Retina (tissue), 1 donor: ENCODE data around the gene FBXL4.
"Not testable (repeated sequence)": the region's sequence is repeated elsewhere in the genome, so short reads cannot be mapped to it uniquely, and the experiment has no call there.

Experiments used
- DNase-seq: peaks from one replicate; pipeline ENCODE4 v3.0.0-alpha.2; 2016

FBXL4 gene

DNA sequence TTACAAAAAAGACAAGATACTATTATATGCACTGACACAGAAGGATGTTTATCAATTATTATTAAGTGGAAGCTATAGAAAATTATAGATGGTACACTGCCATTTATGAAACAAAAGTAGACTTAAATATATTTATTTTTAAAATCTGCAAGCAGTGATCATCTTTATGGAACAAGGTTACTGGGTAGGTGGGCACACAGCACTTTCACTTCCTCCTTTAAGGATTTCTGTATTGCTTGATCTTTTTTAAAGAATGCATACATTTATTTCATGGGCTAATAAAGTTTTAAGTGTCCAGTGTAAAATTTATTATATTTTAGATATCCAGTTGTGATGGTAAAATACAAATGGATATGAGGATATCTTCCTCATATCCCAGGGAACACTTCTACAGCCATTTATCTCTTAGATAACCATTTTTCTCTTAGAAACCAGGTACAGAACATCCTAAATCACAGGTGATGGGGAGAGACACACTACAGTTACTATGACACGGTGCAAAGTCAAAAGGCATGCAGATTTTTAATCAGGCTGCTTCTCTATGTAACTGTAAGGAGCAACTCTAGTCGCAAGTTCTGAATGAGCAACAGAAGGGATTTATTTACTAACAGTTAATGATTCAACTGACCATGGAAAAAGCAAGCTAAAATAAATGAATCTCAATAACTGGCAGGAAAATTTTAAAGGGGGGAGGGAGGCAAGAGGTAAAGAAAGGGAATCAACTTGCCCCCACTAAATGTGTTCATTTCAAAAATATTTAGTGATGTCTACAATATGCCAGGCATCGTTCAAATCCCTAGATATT is 2.2 kb downstream of the FBXL4 start:
- no peak for DNase-seq

- DNase-seq: no peak
Measured at GRCh38 chr6:98944598-98945081, 3.1 kb downstream of the FBXL4 start.

DNA sequence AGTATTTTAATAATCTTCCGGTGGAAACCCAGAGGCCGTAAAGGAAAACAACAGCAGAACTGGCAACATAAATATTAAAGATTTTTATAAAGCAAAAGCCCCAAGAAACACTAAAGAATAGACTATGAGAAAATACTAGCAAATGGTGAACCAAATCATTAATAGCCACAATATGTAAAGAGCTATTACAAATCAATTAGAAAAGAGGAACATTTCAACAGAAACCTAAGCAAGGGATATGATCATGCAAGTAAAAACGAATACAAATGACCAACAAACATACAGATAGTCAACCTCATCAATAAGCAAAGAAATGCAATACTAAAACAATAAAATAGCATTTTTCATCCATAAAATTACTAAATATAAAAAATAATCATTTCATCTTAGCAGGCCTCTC is 3.6 kb downstream of the FBXL4 start:
- DNase-seq: no peak

DNA sequence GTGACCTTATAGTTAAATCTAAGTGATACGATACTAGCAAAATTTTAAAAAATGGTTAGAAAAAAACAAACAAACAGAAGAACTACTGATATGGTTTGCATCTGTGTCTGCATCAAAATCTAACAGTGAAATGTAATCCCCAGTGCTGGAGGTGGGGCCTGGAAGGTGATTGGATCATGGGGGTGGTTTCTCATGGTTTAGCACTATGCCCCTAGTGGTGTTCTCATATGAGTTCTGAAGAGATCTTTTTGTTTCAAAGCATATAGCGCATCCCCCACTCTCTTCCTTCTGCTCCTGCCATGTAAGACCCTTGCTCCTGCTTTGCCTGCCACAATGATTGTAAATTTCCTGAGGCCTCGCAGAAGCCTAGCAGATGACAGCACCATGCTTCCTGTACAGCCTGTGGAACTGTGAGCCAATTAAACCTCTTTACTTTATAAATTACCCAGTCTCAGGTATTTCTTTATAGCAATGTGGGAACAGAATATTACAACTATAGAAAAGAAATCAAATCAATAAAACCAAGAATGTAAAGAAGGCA is 5.4 kb downstream of the FBXL4 start:
- DNase-seq: no peak

DNA sequence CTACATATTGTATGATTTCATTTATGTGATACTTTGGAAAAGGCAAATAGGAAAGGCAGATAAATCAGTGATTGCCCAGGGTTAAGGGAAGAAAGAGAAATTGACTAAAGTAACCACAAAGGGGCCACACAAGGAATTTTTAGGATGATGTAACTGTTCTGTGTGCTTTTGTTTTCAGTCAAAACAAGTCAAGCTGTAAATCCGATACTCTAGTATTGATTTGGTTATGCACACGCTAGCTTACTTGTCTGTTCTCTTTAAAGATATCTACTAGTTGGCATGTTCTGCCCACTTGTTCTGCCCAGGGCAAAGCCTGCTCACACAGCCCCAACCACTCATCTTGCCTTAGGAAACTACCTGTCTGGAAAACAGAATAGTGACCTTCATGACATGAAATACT is 6.4 kb downstream of the FBXL4 start:
- no peak for DNase-seq

DNA sequence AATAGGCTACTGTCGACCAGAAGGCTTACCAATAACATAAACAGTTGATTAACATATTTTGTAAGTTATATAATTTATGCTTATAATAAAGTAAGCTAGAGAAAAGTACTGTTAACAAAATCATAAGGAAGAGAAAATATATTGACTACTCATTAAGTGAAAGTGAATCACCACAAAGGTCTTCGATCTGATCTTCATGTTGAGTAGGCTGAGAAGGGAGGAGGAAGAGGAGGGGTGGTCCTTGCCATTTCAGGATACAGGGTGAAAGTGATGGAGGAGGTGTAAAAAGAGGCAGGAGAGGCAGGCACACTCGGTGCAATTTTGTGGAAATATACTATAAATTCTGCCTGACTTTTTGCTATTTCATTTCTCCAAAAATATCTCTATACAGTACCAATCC is 10.4 kb downstream of the FBXL4 start:
- DNase-seq: no peak

GRCh38 chr6:98932381-98932780 is 15.4 kb downstream of the FBXL4 start:
- DNase-seq: peak; percentile 16

GRCh38 chr6:98931696-98932095 is 16.1 kb downstream of the FBXL4 start:
- peak; percentile 3 for DNase-seq

- DNase-seq: no peak
Measured at GRCh38 chr6:98929498-98930060, 18.2 kb downstream of the FBXL4 start.

DNA sequence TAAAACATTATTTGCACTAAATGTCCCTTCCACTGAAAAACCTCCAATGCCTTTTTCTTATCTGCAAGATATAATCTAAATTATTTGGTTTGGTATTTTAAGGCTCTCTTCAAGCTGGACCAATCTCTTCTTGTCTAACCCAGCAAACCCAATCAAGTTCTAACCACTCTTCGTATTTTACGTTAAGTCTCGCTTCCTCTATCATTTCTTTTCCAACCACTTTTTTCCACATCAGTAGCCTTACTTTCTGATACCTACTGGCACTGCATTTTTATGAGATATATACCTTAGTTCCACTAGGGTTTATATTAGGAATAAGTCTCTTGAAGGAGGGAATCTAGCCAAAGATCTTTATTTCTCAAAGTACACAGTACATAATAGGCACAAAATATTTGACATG is 19.1 kb downstream of the FBXL4 start:
- DNase-seq: no peak

DNA sequence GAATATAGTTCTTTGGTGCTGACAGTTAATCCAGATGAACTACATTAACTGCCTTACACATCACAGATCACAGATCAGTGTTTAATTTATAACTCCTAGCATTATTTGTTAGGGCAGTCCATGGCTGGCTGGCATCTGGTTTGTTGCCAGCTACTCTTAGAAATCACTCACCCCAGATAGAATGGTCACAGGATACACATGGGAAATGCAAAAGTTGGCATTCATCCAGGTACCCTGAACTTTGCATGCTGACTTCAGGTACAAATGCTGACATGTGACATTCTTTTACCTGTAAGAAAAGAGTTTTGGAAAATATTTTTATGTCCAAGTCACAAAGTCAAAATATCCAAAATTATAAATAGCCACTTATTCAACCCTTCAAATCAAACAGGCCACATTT is 20.2 kb downstream of the FBXL4 start:
- DNase-seq: no peak

DNA sequence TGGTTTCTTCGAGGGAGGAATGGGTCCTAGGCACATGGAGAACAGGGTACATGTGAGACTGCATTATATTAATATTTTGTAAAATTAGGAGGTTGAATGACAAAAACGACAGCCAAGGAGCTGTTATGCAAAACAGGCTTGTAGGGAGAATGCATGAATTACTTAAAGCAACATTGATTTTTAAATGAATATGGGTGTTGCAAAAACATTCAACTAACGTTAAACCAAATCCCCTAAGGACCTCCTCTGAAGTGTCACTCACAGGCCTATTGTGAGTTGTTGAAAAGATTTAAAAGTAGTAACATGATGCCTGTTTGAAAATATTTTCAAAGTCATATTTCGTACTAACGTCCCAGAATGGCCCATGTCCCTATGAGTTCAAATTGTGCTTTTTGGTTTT is 21.9 kb downstream of the FBXL4 start:
- DNase-seq: no peak

- no peak for DNase-seq
Measured at GRCh38 chr6:98924647-98925046, 23.1 kb downstream of the FBXL4 start.

GRCh38 chr6:98920904-98921431 is 26.8 kb downstream of the FBXL4 start:
- DNase-seq: no peak

DNA sequence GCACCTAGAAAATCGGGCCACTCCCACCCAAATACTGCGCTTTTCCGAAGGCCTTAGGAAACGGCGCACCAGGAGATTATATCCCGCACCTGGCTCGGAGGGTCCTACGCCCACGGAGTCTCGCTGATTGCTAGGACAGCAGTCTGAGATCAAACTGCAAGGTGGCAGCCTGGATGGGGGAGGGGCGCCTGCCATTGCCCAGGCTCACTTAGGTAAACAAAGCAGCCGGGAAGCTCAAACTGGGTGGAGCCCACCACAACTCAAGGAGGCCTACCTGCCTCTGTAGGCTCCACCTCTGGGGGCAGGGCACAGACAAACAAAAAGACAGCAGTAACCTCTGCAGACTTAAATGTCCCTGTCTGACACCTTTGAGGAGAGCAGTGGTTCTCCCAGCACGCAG is 36.8 kb downstream of the FBXL4 start:
- DNase-seq: not testable (repeated sequence)

DNA sequence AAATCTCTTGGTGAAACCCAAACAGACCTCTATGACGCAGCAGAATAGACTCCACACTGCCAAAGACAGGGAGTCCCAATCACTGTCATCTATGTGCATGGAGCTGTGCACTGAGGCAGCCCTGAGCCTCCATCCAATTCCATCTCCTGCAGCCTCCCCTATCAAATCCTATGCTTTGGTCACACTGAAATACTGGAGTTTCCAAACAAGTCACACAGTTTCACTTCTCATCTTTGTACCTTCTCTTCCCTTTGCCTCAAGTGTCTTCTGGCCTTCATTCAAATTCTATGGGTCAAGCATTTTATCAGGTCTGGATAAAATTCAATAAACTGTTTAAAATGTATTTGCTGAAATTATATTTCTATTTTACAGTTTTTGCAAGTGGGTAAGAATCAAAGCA is 38.5 kb downstream of the FBXL4 start:
- DNase-seq: no peak

- not testable (repeated sequence) for DNase-seq
Measured at GRCh38 chr6:98906342-98906741, 41.4 kb downstream of the FBXL4 start.

DNA sequence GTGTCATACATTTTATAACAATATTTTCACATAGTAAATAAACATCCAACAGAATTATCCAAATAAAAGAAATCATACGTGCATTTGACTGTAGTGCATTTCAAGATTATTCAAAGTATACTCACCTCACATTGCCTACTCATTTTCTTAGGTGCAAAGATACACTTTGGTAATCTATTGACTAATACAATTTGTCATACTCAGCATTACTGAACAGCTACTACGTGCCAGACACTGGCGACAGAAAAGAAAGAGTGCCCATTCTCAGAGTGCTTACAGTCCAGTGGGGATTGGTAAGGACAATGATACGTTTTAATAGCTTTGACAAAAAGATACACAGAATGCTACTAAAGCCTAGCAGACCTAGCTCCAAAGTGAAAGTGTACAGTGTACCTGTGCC is 42.0 kb downstream of the FBXL4 start:
- no peak for DNase-seq

- DNase-seq: no peak
Measured at GRCh38 chr6:98904096-98904495, 43.6 kb downstream of the FBXL4 start.

DNA sequence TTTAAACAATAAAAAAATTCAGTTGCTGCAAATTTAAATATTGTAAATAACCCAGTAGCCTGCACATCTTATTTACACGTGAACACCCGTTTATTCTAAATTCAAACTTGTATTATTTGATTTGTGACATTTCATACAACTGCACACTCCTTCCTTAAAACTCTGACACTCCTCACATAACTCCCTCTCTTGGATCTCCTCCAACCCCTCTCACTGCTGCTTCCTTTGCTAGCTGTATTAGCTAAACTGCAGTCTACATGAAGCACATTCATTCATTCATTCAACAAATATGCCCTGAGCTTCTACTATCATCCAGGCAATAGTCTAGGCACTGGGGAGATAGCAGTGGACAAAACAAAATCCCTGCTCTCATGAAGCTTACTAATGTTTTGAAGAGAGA is 47.0 kb downstream of the FBXL4 start:
- DNase-seq: no peak

- DNase-seq: no peak
Measured at GRCh38 chr6:98894810-98895209, 52.9 kb downstream of the FBXL4 start.

- no peak for DNase-seq
Measured at GRCh38 chr6:98887650-98888049, 60.1 kb downstream of the FBXL4 start.

DNA sequence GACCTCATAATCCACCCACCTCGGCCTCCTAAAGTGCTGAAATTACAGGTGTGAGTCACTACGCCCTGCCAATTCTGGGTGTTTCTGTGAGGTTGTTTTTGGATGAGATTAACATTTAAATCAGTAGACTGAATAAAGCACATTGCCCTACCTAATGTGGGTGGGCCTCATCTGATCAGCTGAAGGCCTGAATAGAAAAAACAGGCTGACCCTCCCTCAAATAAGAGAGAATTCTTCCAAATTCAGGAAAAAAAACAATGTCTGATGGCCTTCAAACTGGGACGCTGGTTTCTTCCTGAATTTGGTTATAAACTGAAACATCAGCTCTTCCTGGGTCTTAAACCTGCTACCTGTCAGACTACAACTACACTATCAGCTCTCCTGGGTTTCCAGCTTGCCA is 62.4 kb downstream of the FBXL4 start:
- DNase-seq: no peak

DNA sequence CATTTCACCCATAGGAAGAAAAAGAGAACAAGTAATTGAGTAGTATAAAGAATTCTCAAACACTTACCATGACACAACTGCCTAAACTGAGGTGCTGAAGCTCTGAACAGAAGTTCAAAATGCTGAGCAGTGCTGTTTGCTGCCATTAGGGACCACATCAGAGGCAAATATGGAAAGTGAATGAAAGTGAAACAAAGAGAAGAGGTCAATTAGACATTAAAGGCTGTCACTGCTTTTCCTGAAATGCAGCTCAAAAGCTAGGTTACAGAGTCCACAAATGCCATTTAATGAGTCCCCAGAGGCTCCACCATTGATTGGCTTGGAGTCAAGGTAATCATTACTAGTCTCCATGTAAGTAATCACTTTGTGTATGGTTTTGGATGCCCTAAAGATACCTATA is 67.3 kb downstream of the FBXL4 start:
- DNase-seq: no peak
